ENCODE measurements around the gene UCK2. TPM values are rescaled to one million over a fixed set of nuclear protein-coding genes. Genes with fewer than 3 reads are reported as not detected.

The UCK2 gene
- total and polyA plus RNA-seq, 10 of the 15 experiments (the other 5 are each of a cell fraction or from before 2014, with no cell fraction given) = 55.3 to 106 (median 84.9) TPM

DNA sequence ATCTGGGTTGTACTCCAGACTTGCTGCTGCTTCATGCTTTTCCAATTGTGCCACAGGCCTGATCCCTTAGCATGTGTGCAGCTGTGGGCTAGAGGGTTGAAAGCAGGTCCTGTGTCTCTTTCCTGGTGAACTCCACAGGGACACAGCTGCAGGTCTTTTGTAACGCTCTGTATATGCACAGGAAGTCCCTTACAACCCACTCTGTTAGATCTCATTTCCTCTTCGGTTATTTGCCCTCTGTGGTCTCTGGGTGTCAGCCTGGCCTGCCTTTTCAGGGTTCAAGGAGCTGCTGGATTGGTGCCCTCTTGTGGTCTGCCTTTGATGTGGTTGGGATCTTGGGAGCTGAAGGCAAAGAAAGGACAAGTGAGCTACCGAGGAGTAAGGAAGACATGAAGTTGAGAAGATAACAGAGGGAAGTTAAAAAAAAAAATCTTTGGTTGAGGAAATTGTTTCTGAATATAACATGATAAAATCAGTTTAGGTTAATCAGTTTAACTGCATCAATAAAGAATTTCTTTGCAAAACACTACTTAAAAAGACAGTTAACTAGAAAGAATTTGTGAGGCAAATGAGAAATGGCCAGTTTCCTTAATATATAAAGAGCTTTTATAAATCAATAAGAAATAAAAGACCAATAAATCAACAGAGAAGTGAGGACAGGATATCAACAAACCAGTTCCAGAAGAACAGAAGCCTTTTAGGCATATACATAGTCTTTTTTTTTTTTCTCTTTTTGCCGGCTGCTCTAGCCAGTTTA is 44.1 kb downstream of the UCK2 start:
- POLR2A ChIA-PET = interaction anchor here (0.6 to 2.1 kb wide), 10 partner anchors 12 to 103 kb away, joined by 3 to 13 read pairs (median 4); partner anchors contain the start of gene TMCO1
- peak; percentile 80; the same call in 1 of the 2 replicates for TF ChIP-seq FOXM1 (IDR thresholded peaks at IDR 0.05; ENCODE audit: low read depth, low read length)
- TF ChIP-seq ZNF217 (IDR thresholded peaks at IDR 0.05) = peak; percentile 59; the same call in 1 of the 2 replicates
- peak; percentile 97 for TF ChIP-seq EED (IDR thresholded peaks at IDR 0.05; ENCODE audit: low read depth)
- no peak for TF ChIP-seq HDAC6 (IDR thresholded peaks at IDR 0.05; ENCODE audit: unreplicated experiment)
- no peak for TF ChIP-seq YBX1 (IDR thresholded peaks at IDR 0.05)
- TF ChIP-seq, protein P1, sequence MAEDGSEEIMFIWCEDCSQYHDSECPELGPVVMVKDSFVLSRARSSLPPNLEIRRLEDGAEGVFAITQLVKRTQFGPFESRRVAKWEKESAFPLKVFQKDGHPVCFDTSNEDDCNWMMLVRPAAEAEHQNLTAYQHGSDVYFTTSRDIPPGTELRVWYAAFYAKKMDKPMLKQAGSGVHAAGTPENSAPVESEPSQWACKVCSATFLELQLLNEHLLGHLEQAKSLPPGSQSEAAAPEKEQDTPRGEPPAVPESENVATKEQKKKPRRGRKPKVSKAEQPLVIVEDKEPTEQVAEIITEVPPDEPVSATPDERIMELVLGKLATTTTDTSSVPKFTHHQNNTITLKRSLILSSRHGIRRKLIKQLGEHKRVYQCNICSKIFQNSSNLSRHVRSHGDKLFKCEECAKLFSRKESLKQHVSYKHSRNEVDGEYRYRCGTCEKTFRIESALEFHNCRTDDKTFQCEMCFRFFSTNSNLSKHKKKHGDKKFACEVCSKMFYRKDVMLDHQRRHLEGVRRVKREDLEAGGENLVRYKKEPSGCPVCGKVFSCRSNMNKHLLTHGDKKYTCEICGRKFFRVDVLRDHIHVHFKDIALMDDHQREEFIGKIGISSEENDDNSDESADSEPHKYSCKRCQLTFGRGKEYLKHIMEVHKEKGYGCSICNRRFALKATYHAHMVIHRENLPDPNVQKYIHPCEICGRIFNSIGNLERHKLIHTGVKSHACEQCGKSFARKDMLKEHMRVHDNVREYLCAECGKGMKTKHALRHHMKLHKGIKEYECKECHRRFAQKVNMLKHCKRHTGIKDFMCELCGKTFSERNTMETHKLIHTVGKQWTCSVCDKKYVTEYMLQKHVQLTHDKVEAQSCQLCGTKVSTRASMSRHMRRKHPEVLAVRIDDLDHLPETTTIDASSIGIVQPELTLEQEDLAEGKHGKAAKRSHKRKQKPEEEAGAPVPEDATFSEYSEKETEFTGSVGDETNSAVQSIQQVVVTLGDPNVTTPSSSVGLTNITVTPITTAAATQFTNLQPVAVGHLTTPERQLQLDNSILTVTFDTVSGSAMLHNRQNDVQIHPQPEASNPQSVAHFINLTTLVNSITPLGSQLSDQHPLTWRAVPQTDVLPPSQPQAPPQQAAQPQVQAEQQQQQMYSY (CRISPR knock-in tag; IDR thresholded peaks at IDR 0.05) = no peak
- TF ChIP-seq EZH2 (IDR thresholded peaks at IDR 0.05; ENCODE audit: borderline replicate concordance, control insufficient read depth, low read depth, low read length) = no peak
- TF ChIP-seq CBFB (IDR thresholded peaks at IDR 0.05; ENCODE audit: low read depth) = peak; percentile 95
- TF ChIP-seq JUNB (IDR thresholded peaks at IDR 0.05) = peak; percentile 4; the same call in 1 of the 2 replicates
- TF ChIP-seq, protein P2, sequence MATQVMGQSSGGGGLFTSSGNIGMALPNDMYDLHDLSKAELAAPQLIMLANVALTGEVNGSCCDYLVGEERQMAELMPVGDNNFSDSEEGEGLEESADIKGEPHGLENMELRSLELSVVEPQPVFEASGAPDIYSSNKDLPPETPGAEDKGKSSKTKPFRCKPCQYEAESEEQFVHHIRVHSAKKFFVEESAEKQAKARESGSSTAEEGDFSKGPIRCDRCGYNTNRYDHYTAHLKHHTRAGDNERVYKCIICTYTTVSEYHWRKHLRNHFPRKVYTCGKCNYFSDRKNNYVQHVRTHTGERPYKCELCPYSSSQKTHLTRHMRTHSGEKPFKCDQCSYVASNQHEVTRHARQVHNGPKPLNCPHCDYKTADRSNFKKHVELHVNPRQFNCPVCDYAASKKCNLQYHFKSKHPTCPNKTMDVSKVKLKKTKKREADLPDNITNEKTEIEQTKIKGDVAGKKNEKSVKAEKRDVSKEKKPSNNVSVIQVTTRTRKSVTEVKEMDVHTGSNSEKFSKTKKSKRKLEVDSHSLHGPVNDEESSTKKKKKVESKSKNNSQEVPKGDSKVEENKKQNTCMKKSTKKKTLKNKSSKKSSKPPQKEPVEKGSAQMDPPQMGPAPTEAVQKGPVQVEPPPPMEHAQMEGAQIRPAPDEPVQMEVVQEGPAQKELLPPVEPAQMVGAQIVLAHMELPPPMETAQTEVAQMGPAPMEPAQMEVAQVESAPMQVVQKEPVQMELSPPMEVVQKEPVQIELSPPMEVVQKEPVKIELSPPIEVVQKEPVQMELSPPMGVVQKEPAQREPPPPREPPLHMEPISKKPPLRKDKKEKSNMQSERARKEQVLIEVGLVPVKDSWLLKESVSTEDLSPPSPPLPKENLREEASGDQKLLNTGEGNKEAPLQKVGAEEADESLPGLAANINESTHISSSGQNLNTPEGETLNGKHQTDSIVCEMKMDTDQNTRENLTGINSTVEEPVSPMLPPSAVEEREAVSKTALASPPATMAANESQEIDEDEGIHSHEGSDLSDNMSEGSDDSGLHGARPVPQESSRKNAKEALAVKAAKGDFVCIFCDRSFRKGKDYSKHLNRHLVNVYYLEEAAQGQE (IDR thresholded peaks at IDR 0.05; ENCODE audit: low read depth, low read length) = no peak
- TF ChIP-seq TARDBP (IDR thresholded peaks at IDR 0.05; ENCODE audit: borderline replicate concordance) = no peak
- TF ChIP-seq SIX5 (IDR thresholded peaks at IDR 0.05; ENCODE audit: low read depth, low read length, severe bottlenecking) = no peak
- peak; percentile 90 for TF ChIP-seq NBN (IDR thresholded peaks at IDR 0.05)
- no peak for TF ChIP-seq IRF3 (IDR thresholded peaks at IDR 0.05)
- peak; percentile 60 for TF ChIP-seq GATAD2B (conservative IDR thresholded peaks at IDR 0.05; ENCODE audit: low read depth)

More for the DNA sequence above, 44.1 kb downstream of the UCK2 start:
- no TSS peak for BruUV-seq (replicated peaks)
- H3K27me3 ChIP-seq (replicated peaks in 1 of 2; ENCODE audit: control insufficient read depth in 2 of 2, insufficient read depth in 2 of 2, low read length in 1 of 2) = no peaks in the 10 kb centered on the region
- SMC1A ChIA-PET (ENCODE audit: uncharacterized antibody, unreplicated experiment) = interaction anchor here (0.6 to 14.1 kb wide), 20 partner anchors 8 to 273 kb away, joined by 3 to 212 read pairs (median 4); partner anchors contain the start of genes ALDH9A1, TMCO1 and UCK2
- ATAC-seq (peak; percentile 87), DNase-seq (ENCODE audit: low read depth, low spot score) (peak; percentile 86), FAIRE-seq (peak; percentile 54)
- H3K36me3 ChIP-seq (ENCODE audit: control insufficient read depth in 2 of 2, insufficient read depth in 2 of 2, low read length in 1 of 2) = no peaks in the 10 kb centered on the region
- WGBS (ENCODE audit: insufficient coverage, insufficient replicate concordance, low lambda C conversion rate, missing lambda C conversion rate) = 25% methylated on average over 4 of the region's 4 CpGs
- H3K4me3 ChIP-seq = no peak overlapping the region
- RAD21 ChIA-PET (ENCODE audit: unreplicated experiment) = interaction anchor here (0.7 to 7.1 kb wide), 20 partner anchors 9 to 271 kb away, joined by 3 to 65 read pairs (median 5); partner anchors contain the start of genes TMCO1 and UCK2
- CTCF ChIA-PET = interaction anchor here (0.7 to 6.3 kb wide), 27 partner anchors 9 to 608 kb away, joined by 3 to 62 read pairs (median 5); partner anchors contain the start of genes ALDH9A1 and UCK2
- in situ Hi-C loops (cut with MboI) (no loop called here), intact Hi-C loops (cut with micrococcal nuclease; ENCODE audit: unreplicated experiment) (loop anchor here (2.0 to 10.0 kb wide), 2 partner anchors 43 to 1843 kb away; no protein-coding TSS in a partner anchor)
- peak overlapping the region; percentile 19 for H3K27ac ChIP-seq (ENCODE audit: control insufficient read depth, insufficient read depth)
- peaks cover 31% of the 10 kb centered on the region for H3K4me1 ChIP-seq (ENCODE audit: control insufficient read depth, insufficient read depth, low read length)
- no peak overlapping the region for H3K9ac ChIP-seq (ENCODE audit: control insufficient read depth, insufficient read depth, low read length)
- no peaks in the 10 kb centered on the region for H4K20me1 ChIP-seq (ENCODE audit: control insufficient read depth, insufficient read depth)
- H3K4me2 ChIP-seq (ENCODE audit: control insufficient read depth, insufficient read depth) = peak overlapping the region; percentile 68
- no peaks in the 10 kb centered on the region; the same call in 2 of the 3 replicates for H3K9me3 ChIP-seq (replicated peaks; ENCODE audit: control insufficient read depth, insufficient read depth, low read length)
- H3K79me2 ChIP-seq (ENCODE audit: control insufficient read depth, insufficient read depth, low read length) = peaks cover 78% of the 10 kb centered on the region
- peak overlapping the region; percentile 0; the same call in 1 of the 2 replicates for H2AFZ ChIP-seq (ENCODE audit: control insufficient read depth, low read depth, low read length)
